NT2/D1 (cell line): ENCODE measurements around the gene KIF3A.

Experiments used
- DNase-seq: peaks from one replicate; pipeline ENCODE4 v3.0.0-alpha.2; 2011; ENCODE audit warnings: low read depth, low spot score
- H3K27me3 ChIP-seq: 2 replicates; pipeline ENCODE4 v1.6.0; 2011; ENCODE audit warnings: mild to moderate bottlenecking; ENCODE audit not compliant: insufficient read length, insufficient read depth
- H3K36me3 ChIP-seq: 2 replicates; pipeline ENCODE4 v1.6.1; 2011; ENCODE audit warnings: mild to moderate bottlenecking, low read length, mixed read lengths; ENCODE audit not compliant: insufficient read depth, insufficient read length
- H3K4me1 ChIP-seq: 2 replicates; pipeline ENCODE4 v1.5.1; 2011; ENCODE audit not compliant: insufficient read depth, insufficient read length
- H3K4me3 ChIP-seq: 2 replicates; pipeline ENCODE4 v1.5.1; 2011; ENCODE audit warnings: low read depth; ENCODE audit not compliant: insufficient read length
- H3K9ac ChIP-seq: 2 replicates; pipeline ENCODE4 v1.6.0; 2011; ENCODE audit warnings: low read depth; ENCODE audit not compliant: insufficient read length
- H3K9me3 ChIP-seq: 2 replicates; pipeline ENCODE4 v1.5.1; 2011; ENCODE audit warnings: mild to moderate bottlenecking, low read length; ENCODE audit not compliant: insufficient read depth
- SUZ12 ChIP-seq: IDR thresholded peaks from 2 replicates; pipeline ENCODE4 v1.6.1; 2011; ENCODE audit not compliant: insufficient read length, insufficient read depth; ENCODE audit errors: extremely low read depth
- YY1 ChIP-seq: IDR thresholded peaks from 2 replicates; pipeline ENCODE4 v1.6.1; 2011; ENCODE audit not compliant: insufficient read length, insufficient read depth
- ZNF274 ChIP-seq: IDR thresholded peaks from 2 replicates; pipeline ENCODE4 v1.6.1; 2011; ENCODE audit warnings: mild to moderate bottlenecking, low read depth, low read length

Gene KIF3A

DNA sequence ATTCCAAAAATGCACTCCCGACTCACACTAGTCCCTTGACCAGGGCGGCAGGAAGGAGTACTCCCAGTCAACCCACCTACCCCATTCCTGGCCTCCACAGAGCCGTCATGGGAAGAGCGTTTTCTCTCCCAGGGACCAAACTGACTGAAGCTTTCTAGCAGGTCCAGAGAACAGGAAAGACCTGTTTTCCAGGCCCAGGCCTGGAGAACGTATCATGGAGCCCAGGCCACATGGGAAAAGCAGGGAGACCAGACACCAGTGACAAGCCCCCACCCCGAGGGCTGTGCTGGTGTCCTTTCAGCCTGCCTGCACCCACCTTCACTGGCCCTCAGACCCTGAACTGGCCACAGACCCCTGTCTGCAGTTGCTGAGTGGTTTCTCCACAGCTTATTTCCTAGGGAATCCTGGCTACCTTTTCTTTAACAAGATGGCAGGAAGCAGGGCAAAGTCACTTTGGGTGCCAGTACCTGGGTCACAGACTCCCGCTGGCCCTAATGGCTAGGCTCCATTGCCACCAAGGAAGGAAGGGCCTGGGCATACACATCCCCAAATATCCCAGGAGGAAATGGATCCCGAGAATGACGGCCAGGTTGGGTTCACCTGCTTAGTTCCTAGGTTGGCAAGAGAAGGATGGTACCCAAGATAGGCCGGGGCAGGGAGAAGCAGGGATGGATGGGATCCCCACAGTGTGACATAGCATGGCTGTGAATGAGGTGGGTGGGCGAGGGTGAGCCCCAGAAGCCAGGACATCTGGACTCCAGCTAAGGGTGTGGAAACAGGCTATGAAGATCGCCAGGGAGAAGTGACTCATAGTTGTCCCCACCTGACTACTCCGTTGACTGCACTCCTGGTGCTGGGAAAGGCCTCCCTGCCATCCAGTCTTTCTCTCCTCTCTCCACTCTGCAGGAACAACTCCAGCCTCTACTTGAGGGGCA lies 22.0 kb upstream of the KIF3A start:
- TF ChIP-seq SUZ12 (no peak), ZNF274 (no peak)
- Histone ChIP-seq H3K4me3 (no peak overlapping the region), H3K4me1 (peaks cover 2% of the 10 kb centered on the region), H3K9ac (no peak overlapping the region), H3K27me3 (no peaks in the 10 kb centered on the region), H3K36me3 (peaks cover 67% of the 10 kb centered on the region), H3K9me3 (no peaks in the 10 kb centered on the region)
- DNase-seq, result no peak

DNA sequence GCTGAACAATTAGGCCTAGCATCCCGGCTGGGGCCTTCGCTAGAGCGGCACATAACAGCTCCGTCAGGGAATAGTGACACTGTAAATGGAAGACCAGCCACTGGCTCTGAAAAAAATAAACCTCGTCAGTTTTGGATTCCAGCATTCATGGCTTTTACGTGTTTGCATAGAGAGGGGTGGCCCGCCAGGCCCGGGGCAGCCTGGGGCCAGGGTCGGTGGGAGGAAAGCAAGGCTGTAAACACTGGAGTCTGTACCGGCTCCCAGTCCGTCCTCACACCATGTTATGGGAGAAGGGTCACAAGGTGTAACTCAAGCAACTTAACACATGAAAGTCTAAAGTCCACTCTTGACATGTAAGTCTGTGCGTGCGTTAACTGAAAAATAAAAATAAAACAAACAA lies 21.1 kb upstream of the KIF3A start:
- H3K4me3 ChIP-seq, result no peak overlapping the region
- no peak overlapping the region for H3K9ac ChIP-seq
- H3K9me3 ChIP-seq, result no peaks in the 10 kb centered on the region
- no peaks in the 10 kb centered on the region for H3K27me3 ChIP-seq
- H3K36me3 ChIP-seq, result peaks cover 59% of the 10 kb centered on the region
- no peak for DNase-seq
- TF ChIP-seq SUZ12 (no peak), ZNF274 (no peak), YY1 (no peak)
- peaks cover 2% of the 10 kb centered on the region for H3K4me1 ChIP-seq

DNA sequence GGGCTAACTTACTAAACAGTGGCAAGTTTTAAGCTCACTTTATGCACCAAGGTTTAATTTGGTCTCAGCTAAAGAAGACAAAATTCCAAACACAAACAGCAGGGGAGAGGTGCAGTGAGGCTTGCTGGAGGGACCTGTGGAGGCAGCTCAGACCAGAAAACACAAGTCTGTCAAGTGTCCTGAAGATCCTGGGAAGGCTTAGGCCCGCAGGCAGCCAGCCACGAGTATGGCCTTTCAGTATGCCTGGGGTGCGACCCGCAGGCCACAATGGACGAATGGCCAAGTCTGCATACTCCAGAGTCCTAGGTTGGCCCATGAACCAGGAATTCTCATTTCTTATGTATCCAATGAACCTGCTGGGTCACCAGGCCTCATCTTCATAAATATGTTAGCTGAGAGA lies 19.2 kb upstream of the KIF3A start:
- H3K36me3 ChIP-seq, result peaks cover 44% of the 10 kb centered on the region
- TF ChIP-seq YY1 (no peak), ZNF274 (no peak), SUZ12 (no peak)
- peaks cover 5% of the 10 kb centered on the region for H3K4me1 ChIP-seq
- H3K27me3 ChIP-seq, result no peaks in the 10 kb centered on the region
- no peak overlapping the region for H3K4me3 ChIP-seq
- no peaks in the 10 kb centered on the region for H3K9me3 ChIP-seq
- no peak for DNase-seq
- H3K9ac ChIP-seq, result no peak overlapping the region

DNA sequence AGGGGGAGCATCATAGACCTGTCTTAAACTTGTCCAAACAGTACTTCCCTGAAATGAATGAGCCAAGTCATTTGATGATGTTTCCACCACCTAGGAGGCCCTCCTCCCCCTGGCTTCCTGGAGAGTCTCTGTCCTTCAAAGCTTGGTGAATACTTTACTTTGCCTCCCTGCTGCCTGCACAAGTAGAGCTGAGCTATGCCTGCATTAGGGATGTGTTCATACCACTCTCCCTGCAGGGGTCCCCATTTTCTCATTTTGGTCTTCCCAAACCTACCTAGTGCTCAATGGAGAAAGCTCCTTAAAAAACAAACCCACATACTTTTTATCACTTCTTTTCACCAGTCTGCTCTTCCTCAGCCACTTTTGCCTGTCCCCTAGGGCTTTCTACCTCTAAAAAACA lies 17.6 kb upstream of the KIF3A start:
- Histone ChIP-seq H3K36me3 (peaks cover 28% of the 10 kb centered on the region), H3K4me3 (no peak overlapping the region), H3K9me3 (no peaks in the 10 kb centered on the region), H3K4me1 (peaks cover 5% of the 10 kb centered on the region), H3K27me3 (peaks cover 4% of the 10 kb centered on the region), H3K9ac (no peak overlapping the region)
- no peak for DNase-seq
- no peak for TF ChIP-seq ZNF274
- TF ChIP-seq YY1, result no peak
- TF ChIP-seq SUZ12, result no peak

DNA sequence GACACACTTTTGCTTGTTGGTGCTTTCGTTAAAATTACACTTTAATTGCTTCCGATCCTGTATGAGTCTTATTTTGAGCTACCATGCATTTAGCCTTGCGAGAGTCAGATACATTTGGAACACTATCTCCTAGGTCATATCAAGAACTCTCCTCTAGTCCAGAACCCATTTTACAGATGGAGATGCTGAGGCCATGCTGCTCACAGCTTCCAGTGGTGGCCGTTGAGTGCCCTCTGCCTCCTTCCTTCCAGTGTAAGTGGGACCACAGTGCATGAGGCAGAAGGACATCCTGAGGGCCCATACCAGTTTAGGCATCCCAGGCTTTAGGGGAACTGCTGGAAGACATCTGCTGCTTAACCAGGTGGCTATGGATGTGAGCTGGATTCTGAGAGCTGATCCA lies 16.8 kb upstream of the KIF3A start:
- H3K27me3 ChIP-seq, result peaks cover 4% of the 10 kb centered on the region
- no peak overlapping the region for H3K9ac ChIP-seq
- peaks cover 5% of the 10 kb centered on the region for H3K4me1 ChIP-seq
- no peak overlapping the region for H3K4me3 ChIP-seq
- no peak for TF ChIP-seq YY1
- no peaks in the 10 kb centered on the region for H3K9me3 ChIP-seq
- no peak for DNase-seq
- H3K36me3 ChIP-seq, result peaks cover 20% of the 10 kb centered on the region

DNA sequence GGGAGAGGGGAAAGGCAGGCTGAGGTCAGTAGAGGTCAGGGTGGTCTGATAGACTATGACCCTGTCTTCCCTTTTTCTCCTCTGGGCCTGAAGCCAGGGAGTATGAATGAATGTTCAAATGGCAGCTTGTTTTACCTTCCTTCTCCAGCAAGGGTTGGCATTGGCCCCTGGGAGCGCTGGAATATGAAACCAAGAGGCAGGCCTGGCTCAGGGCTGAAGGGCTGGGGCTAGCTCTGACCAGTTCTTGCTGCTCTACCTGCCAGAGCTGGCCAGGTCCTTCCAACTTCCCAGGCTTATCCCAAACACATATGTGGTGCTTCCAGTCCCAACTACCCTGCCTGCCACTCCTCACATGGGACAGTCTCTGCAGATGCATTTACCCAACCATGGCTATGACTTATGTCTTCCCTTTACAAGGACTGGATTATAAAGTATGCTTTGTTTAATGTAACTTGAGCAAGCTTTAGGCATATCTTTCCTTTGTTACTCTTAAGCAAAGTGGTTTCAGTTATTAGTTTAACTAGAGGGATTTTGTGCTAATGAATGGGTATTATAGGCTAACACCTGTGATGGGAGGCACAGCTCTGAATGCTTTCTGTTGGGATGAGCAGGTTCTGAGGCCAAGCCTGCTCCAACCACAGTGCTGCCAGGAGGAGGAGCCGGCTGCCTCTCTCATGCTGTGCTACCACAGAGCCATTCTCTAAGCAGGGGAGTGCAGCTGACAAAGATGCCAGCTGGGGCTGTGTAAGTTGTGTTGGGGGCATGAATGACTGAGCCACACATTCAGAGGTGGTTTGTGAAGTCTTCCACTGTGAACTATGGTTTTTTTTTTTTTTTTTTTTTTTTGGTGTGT lies 16.0 kb upstream of the KIF3A start:
- Histone ChIP-seq H3K9ac (no peak overlapping the region), H3K4me1 (peaks cover 5% of the 10 kb centered on the region), H3K36me3 (peaks cover 13% of the 10 kb centered on the region), H3K4me3 (no peak overlapping the region), H3K9me3 (no peaks in the 10 kb centered on the region), H3K27me3 (peaks cover 8% of the 10 kb centered on the region)
- DNase-seq, result no peak
- no peak for TF ChIP-seq ZNF274
- no peak for TF ChIP-seq YY1
- TF ChIP-seq SUZ12, result no peak

DNA sequence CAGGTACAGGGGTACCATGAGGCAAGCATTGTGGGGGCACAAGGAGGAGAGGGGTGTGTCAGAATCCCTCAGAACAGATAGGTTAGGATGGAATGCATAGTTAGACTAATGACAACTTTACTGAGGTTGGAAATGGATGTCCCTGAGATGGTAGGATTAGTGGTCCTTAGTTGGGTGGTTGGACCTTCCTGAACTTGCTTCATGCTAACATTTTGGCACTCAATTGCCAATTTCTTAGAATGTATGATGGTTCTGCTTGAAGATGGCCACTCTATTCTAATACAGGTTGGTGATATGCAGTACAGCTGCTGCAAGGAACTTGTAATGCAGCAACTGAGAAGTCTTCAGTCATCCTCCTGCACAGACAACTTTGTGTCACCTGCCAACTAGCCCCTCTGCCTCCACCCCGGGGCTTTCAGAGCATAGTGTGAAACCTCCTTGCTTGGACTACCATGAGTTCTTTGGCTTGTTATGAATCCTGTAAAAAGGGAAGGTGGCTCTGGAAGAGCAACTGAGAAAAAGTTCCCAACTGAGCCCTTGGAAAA lies 15.3 kb upstream of the KIF3A start:
- peaks cover 5% of the 10 kb centered on the region for H3K4me1 ChIP-seq

More for the DNA sequence above, 15.3 kb upstream of the KIF3A start:
- H3K9ac ChIP-seq, result no peak overlapping the region
- no peak overlapping the region for H3K4me3 ChIP-seq
- H3K36me3 ChIP-seq, result peaks cover 8% of the 10 kb centered on the region
- TF ChIP-seq YY1, result no peak
- no peak for TF ChIP-seq SUZ12
- no peak for TF ChIP-seq ZNF274
- DNase-seq, result no peak
- peaks cover 15% of the 10 kb centered on the region for H3K27me3 ChIP-seq
- H3K9me3 ChIP-seq, result no peaks in the 10 kb centered on the region
